Measurements from ENCODE around the gene ATAD3A.
"Not testable (repeated sequence)": the region's sequence is repeated elsewhere in the genome, so short reads cannot be mapped to it uniquely, and the experiment has no call there.

Gene ATAD3A

DNA sequence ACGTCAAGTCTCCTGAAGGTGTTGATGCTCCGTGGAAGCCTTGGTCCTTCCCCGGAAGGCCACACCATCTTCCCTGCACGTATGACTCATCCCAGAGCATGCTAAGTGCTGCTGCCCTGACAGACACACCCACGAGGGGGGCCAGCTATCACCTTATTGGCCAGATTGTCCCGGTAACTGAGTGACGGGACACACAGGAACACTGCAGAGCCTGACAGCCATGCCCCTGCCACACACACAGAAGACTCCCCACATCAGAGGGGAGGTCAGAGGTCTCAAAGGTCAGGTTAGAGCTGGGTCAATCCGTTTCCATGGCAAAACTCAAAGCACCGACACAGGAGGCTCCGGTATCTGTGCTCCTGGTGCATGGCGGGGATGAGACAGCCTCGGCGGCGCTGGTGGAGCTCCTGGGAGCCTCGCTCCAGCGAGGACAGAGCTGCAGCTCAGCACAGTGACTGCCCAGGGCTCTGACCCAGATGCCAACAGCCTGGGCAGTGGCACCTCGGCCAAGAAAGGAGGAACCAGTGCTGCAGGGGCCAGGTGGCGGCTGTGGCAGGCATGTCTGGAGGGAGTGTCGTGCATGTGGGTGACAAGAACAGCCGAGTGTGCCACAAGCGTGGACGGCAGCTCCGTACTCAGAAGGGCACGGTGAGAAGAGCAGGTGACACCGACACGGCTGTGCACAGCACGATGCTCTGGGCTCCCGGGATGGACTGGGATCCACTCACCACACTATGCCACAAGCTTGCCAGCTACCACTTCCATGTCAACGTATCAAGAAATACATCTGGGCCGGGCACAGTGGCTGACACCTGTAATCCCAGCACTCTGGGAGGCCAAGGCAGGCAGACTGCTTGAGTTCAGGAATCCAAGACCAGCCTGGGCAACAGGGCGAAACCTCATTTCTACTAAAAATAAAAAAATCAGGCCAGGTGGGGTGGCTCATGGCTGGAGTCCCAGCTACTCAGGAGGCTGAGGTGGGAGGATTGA, 43.3 kb downstream of the ATAD3A start:
- Histone ChIP-seq H3K4me3 (ENCODE audit: low read length) (no peak overlapping the region), H3K27me3 (ENCODE audit: control insufficient read depth, low read length) (no peaks in the 10 kb centered on the region), H3K4me1 (ENCODE audit: control insufficient read depth, low read length) (peaks cover 4% of the 10 kb centered on the region; the same call in 1 of the 2 replicates), H3F3A (ENCODE audit: control insufficient read depth, insufficient read depth) (no peaks in the 10 kb centered on the region), H3K9me3 (ENCODE audit: control insufficient read depth, insufficient read depth, low read length) (no peaks in the 10 kb centered on the region), H3K9me2 (replicated peaks; ENCODE audit: control insufficient read depth, low read length) (no peaks in the 10 kb centered on the region), H3K4me2 (ENCODE audit: low read length) (no peak overlapping the region), H4K20me1 (ENCODE audit: control insufficient read depth, insufficient read depth, low read depth, low read length) (no peaks in the 10 kb centered on the region; the same call in 1 of the 2 replicates), H3K79me2 (ENCODE audit: control insufficient read depth, low read length) (peaks cover 64% of the 10 kb centered on the region), H3K27ac (ENCODE audit: low read depth, low read length) (no peak overlapping the region), H3K36me3 (ENCODE audit: control insufficient read depth, low read length) (peaks cover 19% of the 10 kb centered on the region; the same call in 1 of the 2 replicates)
- TF ChIP-seq EZH2phosphoT487 (IDR thresholded peaks at IDR 0.05; ENCODE audit: borderline replicate concordance, low read length), result no peak
- TF ChIP-seq, protein P1, sequence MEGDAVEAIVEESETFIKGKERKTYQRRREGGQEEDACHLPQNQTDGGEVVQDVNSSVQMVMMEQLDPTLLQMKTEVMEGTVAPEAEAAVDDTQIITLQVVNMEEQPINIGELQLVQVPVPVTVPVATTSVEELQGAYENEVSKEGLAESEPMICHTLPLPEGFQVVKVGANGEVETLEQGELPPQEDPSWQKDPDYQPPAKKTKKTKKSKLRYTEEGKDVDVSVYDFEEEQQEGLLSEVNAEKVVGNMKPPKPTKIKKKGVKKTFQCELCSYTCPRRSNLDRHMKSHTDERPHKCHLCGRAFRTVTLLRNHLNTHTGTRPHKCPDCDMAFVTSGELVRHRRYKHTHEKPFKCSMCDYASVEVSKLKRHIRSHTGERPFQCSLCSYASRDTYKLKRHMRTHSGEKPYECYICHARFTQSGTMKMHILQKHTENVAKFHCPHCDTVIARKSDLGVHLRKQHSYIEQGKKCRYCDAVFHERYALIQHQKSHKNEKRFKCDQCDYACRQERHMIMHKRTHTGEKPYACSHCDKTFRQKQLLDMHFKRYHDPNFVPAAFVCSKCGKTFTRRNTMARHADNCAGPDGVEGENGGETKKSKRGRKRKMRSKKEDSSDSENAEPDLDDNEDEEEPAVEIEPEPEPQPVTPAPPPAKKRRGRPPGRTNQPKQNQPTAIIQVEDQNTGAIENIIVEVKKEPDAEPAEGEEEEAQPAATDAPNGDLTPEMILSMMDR (IDR thresholded peaks at IDR 0.05; ENCODE audit: low read depth, low read length, poor library complexity, severe bottlenecking), result no peak

- no peaks in the 10 kb centered on the region for H3K27me3 ChIP-seq (ENCODE audit: control insufficient read depth, low read length)
- H4K20me1 ChIP-seq (ENCODE audit: control insufficient read depth, insufficient read depth, low read depth, low read length), result no peaks in the 10 kb centered on the region; the same call in 1 of the 2 replicates
- H3K9me3 ChIP-seq (ENCODE audit: control insufficient read depth, insufficient read depth, low read length), result no peaks in the 10 kb centered on the region
- peaks cover 4% of the 10 kb centered on the region; the same call in 1 of the 2 replicates for H3K4me1 ChIP-seq (ENCODE audit: control insufficient read depth, low read length)
- no peaks in the 10 kb centered on the region for H3K9me2 ChIP-seq (replicated peaks; ENCODE audit: control insufficient read depth, low read length)
- H3K79me2 ChIP-seq (ENCODE audit: control insufficient read depth, low read length), result peaks cover 56% of the 10 kb centered on the region
- TF ChIP-seq, protein P1 (IDR thresholded peaks at IDR 0.05; ENCODE audit: low read depth, low read length, poor library complexity, severe bottlenecking), result no peak
- TF ChIP-seq EZH2phosphoT487 (IDR thresholded peaks at IDR 0.05; ENCODE audit: borderline replicate concordance, low read length), result no peak
- H3K36me3 ChIP-seq (ENCODE audit: control insufficient read depth, low read length), result peaks cover 25% of the 10 kb centered on the region
- no peak overlapping the region for H3K4me3 ChIP-seq (ENCODE audit: low read length)
- H3K27ac ChIP-seq (ENCODE audit: low read depth, low read length), result no peak overlapping the region
- no peak overlapping the region for H3K4me2 ChIP-seq (ENCODE audit: low read length)
- H3F3A ChIP-seq (ENCODE audit: control insufficient read depth, insufficient read depth), result no peaks in the 10 kb centered on the region
Observed at GRCh38 chr1:1556505-1556904, 44.5 kb downstream of the ATAD3A start.

DNA sequence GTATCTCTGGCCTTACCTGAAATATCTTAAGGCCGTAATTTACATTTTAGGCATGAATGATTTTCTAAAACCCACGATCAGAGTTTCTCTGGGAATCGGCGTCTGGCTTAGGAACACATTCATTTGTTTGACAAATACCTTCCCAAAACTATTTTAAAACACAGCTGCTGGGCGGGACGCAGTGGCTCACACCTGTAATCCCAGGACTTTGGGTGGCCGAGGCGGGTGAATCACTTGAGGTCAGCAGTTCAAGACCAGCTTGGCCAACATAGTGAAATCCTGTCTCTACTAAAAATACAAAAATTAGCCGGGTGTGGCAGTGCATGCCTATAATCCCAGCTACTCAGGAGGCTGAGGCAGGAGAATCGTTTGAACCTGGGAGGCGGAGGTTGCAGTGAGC, 45.0 kb downstream of the ATAD3A start:
- H3K4me2 ChIP-seq (ENCODE audit: low read length); H3K27ac ChIP-seq (ENCODE audit: low read depth, low read length); H3K4me3 ChIP-seq (ENCODE audit: low read length); H3K4me1 ChIP-seq (ENCODE audit: control insufficient read depth, low read length); H3K27me3 ChIP-seq (ENCODE audit: control insufficient read depth, low read length); H3K9me3 ChIP-seq (ENCODE audit: control insufficient read depth, insufficient read depth, low read length); H3K9me2 ChIP-seq (replicated peaks; ENCODE audit: control insufficient read depth, low read length); H3F3A ChIP-seq (ENCODE audit: control insufficient read depth, insufficient read depth); H4K20me1 ChIP-seq (ENCODE audit: control insufficient read depth, insufficient read depth, low read depth, low read length): not testable (repeated sequence)
- Histone ChIP-seq H3K79me2 (ENCODE audit: control insufficient read depth, low read length) (peaks cover 53% of the 10 kb centered on the region), H3K36me3 (ENCODE audit: control insufficient read depth, low read length) (peaks cover 29% of the 10 kb centered on the region)

DNA sequence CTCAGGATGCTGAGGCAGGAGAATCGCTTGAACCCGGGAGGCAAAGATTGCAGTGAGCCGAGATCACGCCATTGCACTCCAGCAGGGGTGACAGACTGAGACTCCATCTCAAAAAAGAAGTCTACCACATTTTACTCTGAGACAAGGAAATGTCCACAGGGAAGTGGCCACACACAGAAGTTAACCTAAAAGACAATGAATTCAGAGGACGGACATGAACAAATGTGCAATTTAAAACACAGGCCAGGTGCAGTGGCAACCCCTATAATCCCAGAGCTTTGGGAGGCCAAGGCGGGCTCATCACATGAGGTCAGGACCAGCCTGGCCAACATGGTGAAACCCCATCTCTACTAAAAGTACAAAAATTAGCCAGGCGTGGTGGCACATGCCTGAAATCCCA, 45.7 kb downstream of the ATAD3A start:
- not testable (repeated sequence) for H3K4me1 ChIP-seq (ENCODE audit: control insufficient read depth, low read length); H4K20me1 ChIP-seq (ENCODE audit: control insufficient read depth, insufficient read depth, low read depth, low read length); H3K4me3 ChIP-seq (ENCODE audit: low read length); H3K27ac ChIP-seq (ENCODE audit: low read depth, low read length); H3F3A ChIP-seq (ENCODE audit: control insufficient read depth, insufficient read depth); H3K9me2 ChIP-seq (replicated peaks; ENCODE audit: control insufficient read depth, low read length); H3K9me3 ChIP-seq (ENCODE audit: control insufficient read depth, insufficient read depth, low read length); H3K27me3 ChIP-seq (ENCODE audit: control insufficient read depth, low read length); H3K4me2 ChIP-seq (ENCODE audit: low read length)
- Histone ChIP-seq H3K79me2 (ENCODE audit: control insufficient read depth, low read length) (peaks cover 55% of the 10 kb centered on the region), H3K36me3 (ENCODE audit: control insufficient read depth, low read length) (peaks cover 36% of the 10 kb centered on the region)
